HEK293 (cell line): ENCODE results near the gene WWOX.

Experiments used
- ZBTB26 ChIP-seq: fragments of 450-650 bp; formaldehyde crosslinking; optimal IDR thresholded peaks from 2 replicates; pipeline ENCODE3; 2016; ENCODE audit warnings: missing biosample characterization, mild to moderate bottlenecking, missing genetic modification characterization
- ZBTB8A ChIP-seq: fragments of 450-650 bp; formaldehyde crosslinking; IDR thresholded peaks from 2 replicates; pipeline ENCODE4 v1.5.1; 2016; ENCODE audit warnings: missing biosample characterization, missing genetic modification characterization
- ZFP41 ChIP-seq: fragments of 450-650 bp; formaldehyde crosslinking; IDR thresholded peaks from 2 replicates; pipeline ENCODE4 v1.5.1; 2016; ENCODE audit warnings: missing biosample characterization, missing genetic modification characterization, borderline replicate concordance
- ZNF2 ChIP-seq: fragments of 450-650 bp; formaldehyde crosslinking; IDR thresholded peaks from 2 replicates; pipeline ENCODE4 v1.5.1; 2016; ENCODE audit warnings: missing biosample characterization, missing genetic modification characterization
- ZNF449 ChIP-seq: fragments of 450-650 bp; formaldehyde crosslinking; IDR thresholded peaks from 2 replicates; pipeline ENCODE4 v1.5.1; 2017; ENCODE audit warnings: missing biosample characterization, mild to moderate bottlenecking, missing genetic modification characterization, moderate library complexity
- ZNF785 ChIP-seq: fragments of 450-650 bp; formaldehyde crosslinking; IDR thresholded peaks from 2 replicates; pipeline ENCODE4 v1.5.1; 2016; ENCODE audit warnings: missing biosample characterization, missing genetic modification characterization
- TF ChIP-seq, protein P1 (sequence below): fragments of 450-650 bp; formaldehyde crosslinking; IDR thresholded peaks from 2 replicates; pipeline ENCODE4 v1.5.1; 2016; ENCODE audit warnings: missing biosample characterization, missing genetic modification characterization
- TF ChIP-seq, protein P2 (sequence below): sonication (generic); formaldehyde crosslinking; IDR thresholded peaks from 2 replicates; pipeline ENCODE4 v1.8.1; 2022; ENCODE audit warnings: mild to moderate bottlenecking, moderate library complexity, missing genetic modification reagents
- TF ChIP-seq, protein P3 (sequence below): fragments of 450-650 bp; formaldehyde crosslinking; IDR thresholded peaks from 2 replicates; pipeline ENCODE4 v1.5.1; 2017; ENCODE audit warnings: missing biosample characterization, missing genetic modification characterization
- TF ChIP-seq, protein P4 (sequence below): fragments of 450-650 bp; formaldehyde crosslinking; IDR thresholded peaks from 2 replicates; pipeline ENCODE4 v1.5.1; 2016; ENCODE audit warnings: missing biosample characterization, missing genetic modification characterization, low read depth

DNA sequence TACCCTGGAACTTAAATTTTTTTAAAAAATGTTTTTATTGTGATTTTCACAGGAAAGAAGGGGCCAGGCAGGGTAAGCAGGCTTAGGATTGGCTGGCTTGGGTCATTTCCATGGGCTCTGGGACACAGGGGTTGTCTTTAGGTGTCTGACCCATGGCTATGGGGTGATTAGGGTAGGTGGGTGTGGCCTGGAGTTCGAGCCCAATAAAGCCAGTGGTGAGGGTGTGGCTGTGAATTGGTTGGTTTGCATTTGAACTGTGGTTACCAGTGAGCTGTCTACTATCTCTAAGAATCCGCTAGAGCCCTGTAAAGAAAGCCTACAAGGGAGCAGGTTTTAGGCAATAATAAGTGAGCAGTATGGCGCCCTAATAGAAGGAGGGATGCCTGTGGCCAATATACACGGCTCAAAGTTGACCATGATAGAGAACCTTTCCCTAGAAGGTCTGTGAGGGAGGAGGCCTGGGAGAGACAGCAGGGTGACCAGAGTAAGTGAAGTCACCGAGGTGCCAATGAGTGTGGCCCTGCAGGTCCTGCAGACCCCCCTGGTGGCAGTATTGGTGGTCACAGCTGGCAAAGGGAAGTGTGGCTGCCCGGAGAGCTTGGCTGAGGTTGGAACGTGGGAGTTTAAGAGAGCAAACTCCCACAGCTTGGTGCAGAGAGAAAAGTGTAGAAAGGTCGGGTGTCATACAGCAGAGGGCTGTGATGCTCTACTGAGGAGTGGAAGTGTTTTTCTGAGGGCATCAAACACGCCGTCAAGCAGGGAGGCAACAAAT is 454.0 kb downstream of the WWOX start:
- TF ChIP-seq, protein P1, sequence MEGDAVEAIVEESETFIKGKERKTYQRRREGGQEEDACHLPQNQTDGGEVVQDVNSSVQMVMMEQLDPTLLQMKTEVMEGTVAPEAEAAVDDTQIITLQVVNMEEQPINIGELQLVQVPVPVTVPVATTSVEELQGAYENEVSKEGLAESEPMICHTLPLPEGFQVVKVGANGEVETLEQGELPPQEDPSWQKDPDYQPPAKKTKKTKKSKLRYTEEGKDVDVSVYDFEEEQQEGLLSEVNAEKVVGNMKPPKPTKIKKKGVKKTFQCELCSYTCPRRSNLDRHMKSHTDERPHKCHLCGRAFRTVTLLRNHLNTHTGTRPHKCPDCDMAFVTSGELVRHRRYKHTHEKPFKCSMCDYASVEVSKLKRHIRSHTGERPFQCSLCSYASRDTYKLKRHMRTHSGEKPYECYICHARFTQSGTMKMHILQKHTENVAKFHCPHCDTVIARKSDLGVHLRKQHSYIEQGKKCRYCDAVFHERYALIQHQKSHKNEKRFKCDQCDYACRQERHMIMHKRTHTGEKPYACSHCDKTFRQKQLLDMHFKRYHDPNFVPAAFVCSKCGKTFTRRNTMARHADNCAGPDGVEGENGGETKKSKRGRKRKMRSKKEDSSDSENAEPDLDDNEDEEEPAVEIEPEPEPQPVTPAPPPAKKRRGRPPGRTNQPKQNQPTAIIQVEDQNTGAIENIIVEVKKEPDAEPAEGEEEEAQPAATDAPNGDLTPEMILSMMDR (tag by site-specific recombination), result no peak; the same call in 1 of the 2 replicates
- TF ChIP-seq ZNF449 (tag by site-specific recombination) (no peak), ZBTB26 (tag by site-specific recombination) (no peak), ZFP41 (tag by site-specific recombination) (no peak), ZNF785 (tag by site-specific recombination) (no peak), ZBTB8A (no peak), ZNF2 (tag by site-specific recombination) (no peak)
- TF ChIP-seq, protein P2, sequence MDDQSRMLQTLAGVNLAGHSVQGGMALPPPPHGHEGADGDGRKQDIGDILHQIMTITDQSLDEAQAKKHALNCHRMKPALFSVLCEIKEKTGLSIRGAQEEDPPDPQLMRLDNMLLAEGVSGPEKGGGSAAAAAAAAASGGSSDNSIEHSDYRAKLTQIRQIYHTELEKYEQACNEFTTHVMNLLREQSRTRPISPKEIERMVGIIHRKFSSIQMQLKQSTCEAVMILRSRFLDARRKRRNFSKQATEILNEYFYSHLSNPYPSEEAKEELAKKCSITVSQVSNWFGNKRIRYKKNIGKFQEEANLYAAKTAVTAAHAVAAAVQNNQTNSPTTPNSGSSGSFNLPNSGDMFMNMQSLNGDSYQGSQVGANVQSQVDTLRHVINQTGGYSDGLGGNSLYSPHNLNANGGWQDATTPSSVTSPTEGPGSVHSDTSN, result no peak
- TF ChIP-seq, protein P3, sequence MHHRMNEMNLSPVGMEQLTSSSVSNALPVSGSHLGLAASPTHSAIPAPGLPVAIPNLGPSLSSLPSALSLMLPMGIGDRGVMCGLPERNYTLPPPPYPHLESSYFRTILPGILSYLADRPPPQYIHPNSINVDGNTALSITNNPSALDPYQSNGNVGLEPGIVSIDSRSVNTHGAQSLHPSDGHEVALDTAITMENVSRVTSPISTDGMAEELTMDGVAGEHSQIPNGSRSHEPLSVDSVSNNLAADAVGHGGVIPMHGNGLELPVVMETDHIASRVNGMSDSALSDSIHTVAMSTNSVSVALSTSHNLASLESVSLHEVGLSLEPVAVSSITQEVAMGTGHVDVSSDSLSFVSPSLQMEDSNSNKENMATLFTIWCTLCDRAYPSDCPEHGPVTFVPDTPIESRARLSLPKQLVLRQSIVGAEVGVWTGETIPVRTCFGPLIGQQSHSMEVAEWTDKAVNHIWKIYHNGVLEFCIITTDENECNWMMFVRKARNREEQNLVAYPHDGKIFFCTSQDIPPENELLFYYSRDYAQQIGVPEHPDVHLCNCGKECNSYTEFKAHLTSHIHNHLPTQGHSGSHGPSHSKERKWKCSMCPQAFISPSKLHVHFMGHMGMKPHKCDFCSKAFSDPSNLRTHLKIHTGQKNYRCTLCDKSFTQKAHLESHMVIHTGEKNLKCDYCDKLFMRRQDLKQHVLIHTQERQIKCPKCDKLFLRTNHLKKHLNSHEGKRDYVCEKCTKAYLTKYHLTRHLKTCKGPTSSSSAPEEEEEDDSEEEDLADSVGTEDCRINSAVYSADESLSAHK, result no peak
- TF ChIP-seq, protein P4, sequence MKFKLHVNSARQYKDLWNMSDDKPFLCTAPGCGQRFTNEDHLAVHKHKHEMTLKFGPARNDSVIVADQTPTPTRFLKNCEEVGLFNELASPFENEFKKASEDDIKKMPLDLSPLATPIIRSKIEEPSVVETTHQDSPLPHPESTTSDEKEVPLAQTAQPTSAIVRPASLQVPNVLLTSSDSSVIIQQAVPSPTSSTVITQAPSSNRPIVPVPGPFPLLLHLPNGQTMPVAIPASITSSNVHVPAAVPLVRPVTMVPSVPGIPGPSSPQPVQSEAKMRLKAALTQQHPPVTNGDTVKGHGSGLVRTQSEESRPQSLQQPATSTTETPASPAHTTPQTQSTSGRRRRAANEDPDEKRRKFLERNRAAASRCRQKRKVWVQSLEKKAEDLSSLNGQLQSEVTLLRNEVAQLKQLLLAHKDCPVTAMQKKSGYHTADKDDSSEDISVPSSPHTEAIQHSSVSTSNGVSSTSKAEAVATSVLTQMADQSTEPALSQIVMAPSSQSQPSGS (tag by site-specific recombination), result no peak
